Ovary (tissue), 3 donors: Measurements from ENCODE around the gene PCDH11Y.
"Not testable (repeated sequence)": the region's sequence is repeated elsewhere in the genome, so short reads cannot be mapped to it uniquely, and the experiment has no call there.

ENCODE experiments used
- POLR2A ChIP-seq: fragments of 450-650 bp; IDR thresholded peaks from one replicate; pipeline ENCODE4 v1.6.1; 2017; ENCODE audit warnings: antibody characterized with exemption, mild to moderate bottlenecking, moderate library complexity
- TF ChIP-seq, protein P1 (sequence below), 3 donors: fragments of 450-650 bp in 2 of 3; fragments of 200-600 bp in 1 of 3; IDR thresholded peaks; one replicate each; pipeline versions ENCODE4 v1.5.1 to v1.8.0; 2016 to 2022; ENCODE audit warnings: antibody characterized with exemption in 3 of 3, mild to moderate bottlenecking in 1 of 3
- donor health status: DM: no; HTN: no; CAD: no.

DNA sequence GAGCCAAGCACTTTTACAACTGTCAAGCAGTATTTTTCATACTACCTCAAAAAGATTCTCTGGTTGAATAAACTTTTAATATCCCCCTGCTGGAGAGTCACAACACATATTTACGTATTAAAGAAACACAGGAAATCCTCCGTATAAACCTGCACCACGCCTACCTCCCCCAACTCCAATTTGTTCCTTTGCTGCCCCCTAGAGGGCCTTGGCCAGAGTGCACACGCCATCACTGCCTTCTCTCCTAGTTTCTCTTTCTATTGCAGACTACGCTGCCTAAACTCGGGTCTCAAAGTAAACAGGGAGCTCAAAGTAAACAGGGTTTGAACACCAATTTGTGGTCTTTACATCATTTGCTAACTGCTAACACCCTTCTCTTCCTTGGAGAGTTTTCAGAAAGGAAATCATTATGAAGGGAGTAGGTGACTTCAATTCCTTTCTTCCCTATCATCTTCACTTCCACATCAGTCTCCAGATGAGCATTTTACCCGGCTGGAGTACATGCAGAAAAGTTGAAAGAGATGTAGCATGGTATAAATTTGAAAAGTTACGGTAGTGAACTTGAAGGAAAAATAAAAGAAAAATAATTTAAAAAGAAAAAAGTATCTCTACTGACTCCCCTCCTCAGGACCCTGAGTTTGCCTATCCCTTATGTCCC, 8.2 kb upstream of the PCDH11Y start:
- TF ChIP-seq, protein P1, sequence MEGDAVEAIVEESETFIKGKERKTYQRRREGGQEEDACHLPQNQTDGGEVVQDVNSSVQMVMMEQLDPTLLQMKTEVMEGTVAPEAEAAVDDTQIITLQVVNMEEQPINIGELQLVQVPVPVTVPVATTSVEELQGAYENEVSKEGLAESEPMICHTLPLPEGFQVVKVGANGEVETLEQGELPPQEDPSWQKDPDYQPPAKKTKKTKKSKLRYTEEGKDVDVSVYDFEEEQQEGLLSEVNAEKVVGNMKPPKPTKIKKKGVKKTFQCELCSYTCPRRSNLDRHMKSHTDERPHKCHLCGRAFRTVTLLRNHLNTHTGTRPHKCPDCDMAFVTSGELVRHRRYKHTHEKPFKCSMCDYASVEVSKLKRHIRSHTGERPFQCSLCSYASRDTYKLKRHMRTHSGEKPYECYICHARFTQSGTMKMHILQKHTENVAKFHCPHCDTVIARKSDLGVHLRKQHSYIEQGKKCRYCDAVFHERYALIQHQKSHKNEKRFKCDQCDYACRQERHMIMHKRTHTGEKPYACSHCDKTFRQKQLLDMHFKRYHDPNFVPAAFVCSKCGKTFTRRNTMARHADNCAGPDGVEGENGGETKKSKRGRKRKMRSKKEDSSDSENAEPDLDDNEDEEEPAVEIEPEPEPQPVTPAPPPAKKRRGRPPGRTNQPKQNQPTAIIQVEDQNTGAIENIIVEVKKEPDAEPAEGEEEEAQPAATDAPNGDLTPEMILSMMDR (IDR thresholded peaks at IDR 0.05): not testable (repeated sequence)
- TF ChIP-seq POLR2A: not testable (repeated sequence)
